ENCODE measurements around the gene CMIP.
"Not testable (repeated sequence)": the region's sequence is repeated elsewhere in the genome, so short reads cannot be mapped to it uniquely, and the experiment has no call there.

CMIP gene

DNA sequence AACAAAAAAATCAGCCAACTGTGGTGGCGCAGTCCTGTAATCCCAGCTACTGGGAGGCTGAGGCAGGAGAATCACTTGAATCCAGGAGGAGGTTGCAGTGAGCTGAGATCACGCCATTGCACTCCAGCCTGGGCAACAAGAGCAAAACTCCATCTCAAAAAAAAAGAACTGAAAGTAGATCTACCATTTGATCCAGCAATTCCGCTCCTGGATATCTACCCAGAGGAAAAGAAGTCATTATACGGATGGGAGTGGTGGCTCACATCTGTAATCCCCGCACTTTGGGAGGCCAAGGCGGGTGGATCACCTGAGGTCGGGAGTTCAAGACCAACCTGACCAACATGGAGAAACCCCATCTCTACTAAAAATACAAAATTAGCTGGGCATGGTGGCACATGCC lies 22.5 kb upstream of the CMIP start:
- DNase-seq = not testable (repeated sequence)

DNA sequence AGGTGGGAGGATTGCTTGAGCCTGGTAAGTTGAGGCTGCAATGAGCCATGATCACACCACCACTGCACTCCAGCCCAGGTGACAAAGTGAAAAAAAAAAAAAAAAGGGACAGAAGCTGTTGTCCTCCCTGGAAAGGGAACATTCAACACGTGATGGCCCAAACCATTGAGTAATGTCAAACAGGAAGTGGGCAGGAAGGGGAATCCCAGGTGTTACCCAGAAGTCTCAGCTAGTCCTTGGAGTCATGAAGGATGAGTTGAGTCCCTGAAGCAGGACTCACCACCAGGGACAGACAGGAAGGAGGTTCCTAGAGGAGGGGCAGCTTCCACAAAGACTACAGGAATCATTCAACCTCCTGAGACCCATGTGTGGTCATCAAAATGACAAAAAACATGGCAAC lies 19.8 kb upstream of the CMIP start:
- DNase-seq = peak; percentile 20

DNA sequence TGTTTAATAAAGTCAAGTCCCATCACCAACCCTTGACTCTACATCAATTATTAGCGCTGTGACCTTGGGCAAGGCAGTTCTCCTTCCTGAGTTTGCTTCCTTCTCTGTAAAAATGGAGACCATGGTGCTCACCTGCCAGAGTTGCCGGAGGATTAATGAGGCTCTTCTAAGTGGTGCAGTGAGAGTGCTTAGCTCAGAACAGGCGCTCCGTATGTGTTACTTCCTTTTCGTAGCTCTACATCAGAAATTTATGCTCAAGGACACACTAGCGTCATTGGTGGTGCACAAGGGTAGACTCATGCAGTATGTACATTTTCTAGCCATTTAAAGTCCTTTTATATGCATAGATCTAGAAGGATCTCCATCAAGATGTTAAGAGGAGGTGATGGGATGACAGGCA lies 17.4 kb upstream of the CMIP start:
- DNase-seq = no peak

DNA sequence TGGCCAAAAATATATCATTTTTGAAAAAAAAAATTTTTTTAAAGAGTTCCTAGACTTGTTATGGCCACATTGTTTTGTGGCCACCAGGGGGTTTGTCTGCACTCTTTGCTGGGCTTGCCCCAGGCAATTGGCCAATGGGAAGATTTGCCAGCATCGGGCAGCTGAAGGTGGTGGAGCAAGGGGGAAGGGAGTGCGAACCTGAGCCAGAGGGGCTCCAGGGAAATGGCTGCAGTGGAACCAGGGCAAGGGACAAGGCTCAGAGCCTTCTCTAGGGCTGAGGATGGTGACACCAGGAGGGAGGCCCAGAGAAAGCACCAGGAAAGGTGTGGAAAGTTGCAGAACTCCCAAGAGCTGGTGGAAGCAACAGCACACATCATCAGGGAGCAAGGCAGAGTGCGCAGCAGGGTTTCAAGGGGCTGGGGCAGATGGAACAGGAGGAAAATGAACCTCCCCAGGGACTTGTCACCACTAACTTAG lies 15.5 kb upstream of the CMIP start:
- DNase-seq = peak; percentile 49

DNA sequence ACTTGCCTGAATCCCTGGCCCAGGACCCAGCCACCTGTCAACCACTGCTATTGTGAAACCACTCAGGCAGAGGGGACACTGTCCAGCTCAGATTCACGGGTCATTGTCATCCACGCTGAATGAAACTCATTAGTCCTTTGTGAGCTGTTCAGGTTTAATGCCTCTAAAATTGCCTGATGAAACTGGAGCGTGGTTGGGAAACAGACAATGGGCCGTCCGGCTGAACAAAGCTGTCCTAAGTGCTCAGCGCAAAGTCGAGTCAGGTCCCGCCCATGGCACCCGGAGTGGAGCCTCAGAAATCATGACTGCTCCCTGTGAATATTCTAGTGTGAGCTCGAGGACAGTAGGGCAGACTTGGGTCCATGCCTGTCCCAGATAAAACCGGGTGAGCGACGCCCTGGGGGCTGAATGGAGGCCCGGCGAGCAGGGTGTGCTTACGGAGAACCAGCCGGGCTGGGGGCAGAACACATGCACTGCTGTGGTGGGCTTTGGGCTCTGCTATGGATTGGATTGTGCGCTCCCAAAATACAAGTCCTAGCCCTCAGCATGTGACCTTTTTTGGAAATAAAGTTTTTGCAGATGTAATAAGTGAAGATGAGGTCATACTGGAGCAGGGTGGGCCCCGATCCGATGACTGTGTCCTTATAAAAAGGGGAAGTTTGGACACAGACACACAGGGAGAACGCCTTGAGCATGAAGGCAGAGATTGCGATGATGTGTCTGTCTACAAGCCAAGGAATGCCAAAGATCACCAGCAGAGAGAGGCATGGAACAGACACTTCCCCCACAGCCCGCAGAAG lies 12.9 kb upstream of the CMIP start:
- peak; percentile 69 for DNase-seq

DNA sequence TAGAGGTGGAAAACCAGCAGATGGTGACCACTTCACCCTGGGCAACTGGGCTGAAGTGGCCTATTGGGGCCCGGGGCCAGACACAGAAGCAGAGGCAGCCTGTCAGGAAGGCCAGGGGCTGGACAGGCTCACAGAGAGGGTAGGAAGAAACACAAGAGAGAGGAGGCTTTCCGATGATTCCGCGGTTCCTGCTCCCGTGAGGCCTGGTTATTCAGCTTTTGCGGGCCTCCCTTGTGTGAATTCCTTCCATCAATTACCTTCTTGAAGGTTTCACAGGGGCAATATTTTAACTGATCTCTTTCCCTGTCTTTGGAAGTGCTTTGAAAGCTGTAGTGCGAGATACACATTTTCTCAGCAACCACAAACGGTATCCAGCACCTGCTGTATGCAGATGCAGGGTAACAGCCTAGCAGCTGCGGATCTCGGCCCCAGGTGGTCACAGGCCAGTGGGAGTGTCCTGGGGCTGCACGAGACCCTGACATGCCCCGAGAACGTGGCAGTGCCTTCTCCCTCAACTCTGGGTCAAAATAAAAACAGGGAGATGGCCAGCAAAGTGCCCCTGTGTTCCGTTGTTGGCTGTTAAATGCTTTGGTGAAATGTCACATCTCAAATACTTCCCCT lies 11.6 kb upstream of the CMIP start:
- no peak for DNase-seq

DNA sequence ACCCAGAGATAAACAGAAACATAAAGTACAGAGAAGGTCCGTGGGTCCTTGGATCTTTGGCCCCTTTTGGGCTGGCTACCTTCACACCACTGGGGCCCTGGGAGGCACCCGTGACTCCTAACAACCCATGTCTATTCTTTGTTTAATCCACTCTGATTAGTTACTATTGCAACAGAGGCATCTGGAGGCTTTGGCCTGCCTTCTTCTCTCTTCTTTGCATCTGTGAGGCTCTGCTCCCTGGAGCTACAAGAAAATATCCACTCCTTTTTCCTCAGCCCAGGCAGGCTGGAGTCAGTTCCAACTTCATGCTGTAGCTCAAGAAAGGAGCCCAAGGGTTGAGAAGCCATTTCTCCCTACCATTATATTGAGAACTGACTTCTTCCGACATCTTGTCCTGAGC lies 9.5 kb upstream of the CMIP start:
- DNase-seq = no peak

DNA sequence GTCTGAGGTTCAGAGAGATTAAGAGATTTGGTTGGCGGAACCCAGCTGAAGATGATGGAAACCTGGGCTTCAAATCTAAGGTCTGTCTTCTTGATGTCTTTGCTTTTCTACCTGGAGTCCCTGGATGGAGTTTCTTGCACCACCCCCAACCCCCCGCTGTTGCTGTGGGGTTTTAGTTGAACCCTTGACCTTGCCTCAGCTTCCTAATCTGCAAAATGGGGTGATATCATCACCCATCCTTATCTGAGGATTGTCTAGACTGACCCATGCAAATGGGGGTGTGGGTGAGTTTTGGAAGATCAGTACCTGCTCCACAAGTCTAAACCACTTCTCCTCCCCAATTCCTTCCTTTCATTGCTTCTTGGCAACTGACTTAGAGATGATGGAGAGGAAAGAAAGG lies 9.0 kb upstream of the CMIP start:
- no peak for DNase-seq

DNA sequence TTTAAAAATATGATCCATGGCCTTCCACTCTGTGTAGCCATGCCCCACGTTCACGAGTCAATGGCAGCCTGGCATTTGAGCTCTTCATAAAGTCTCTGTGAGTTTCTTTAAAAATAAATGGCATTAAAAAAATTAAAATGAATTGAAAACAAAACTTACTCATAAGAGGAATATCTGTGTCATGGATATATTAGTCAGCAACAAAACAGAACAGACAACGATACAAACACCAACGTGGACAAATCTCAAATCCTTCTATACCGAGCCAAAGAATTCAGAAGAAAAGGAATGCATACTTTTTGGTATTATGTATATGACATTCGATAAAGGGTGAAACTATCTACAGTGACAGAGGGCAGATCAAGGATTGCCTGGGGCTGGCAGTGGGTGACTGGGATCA lies 8.2 kb upstream of the CMIP start:
- DNase-seq = no peak

DNA sequence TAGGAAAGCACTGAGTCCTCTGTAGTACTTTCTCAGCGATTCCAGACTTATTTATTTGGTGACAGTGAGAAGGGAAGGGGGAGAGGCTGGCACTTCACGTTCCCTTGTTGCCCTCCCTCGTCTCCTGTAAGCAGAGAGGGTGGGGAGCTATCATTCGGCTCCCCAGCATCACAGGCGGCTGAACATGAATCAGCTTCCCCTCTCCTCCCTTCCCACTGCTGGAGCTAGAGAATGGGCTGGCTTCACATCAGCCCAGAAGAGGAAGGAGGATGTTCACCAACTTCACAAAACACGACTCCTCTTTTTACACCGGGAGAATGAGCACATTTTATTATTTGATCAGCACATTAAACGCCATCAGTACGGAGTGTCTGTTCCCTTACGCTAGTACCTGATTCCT lies 6.7 kb upstream of the CMIP start:
- DNase-seq = no peak

DNA sequence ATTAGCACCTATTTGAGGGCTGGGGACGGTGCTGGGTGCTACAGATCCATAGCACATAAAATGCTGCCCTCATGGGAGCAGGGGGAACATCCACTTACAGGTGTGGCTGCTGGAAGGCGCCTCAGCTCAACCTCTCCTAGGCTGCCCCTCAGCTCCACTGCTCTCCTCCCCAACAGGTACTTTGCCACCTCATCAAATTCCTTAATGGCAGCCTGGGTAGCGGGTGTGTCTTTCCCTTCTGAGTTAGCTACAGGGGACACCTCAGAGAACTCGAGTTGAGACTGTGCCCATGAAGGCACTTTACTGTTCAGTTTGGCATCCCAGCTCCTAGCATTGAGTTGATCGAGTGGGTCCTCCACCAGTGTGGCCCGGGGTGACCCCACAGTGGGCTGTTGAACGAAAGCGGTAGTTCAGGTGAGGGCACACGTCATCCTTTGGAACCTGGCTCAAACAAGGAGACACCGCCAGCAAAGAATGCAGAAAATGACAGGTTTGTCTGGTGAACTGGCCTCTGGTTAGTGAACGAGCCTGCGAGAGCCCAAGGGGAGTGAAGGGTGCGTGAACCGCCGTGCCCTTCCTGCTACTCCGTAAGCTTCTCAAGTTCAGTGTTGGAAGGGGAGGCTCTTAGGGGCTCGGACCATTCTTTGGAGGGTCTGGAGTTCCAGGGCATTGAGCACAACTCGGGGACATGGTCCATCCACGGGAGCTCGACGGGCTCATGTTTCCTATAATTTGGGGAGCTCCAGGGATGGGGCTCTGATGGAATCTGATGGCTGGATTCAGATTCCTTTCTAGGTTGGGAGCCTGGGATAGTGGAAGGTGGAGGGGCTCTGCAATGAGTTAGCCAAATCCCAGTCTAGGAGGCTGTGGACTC lies 3.5 kb upstream of the CMIP start:
- DNase-seq = no peak

DNA sequence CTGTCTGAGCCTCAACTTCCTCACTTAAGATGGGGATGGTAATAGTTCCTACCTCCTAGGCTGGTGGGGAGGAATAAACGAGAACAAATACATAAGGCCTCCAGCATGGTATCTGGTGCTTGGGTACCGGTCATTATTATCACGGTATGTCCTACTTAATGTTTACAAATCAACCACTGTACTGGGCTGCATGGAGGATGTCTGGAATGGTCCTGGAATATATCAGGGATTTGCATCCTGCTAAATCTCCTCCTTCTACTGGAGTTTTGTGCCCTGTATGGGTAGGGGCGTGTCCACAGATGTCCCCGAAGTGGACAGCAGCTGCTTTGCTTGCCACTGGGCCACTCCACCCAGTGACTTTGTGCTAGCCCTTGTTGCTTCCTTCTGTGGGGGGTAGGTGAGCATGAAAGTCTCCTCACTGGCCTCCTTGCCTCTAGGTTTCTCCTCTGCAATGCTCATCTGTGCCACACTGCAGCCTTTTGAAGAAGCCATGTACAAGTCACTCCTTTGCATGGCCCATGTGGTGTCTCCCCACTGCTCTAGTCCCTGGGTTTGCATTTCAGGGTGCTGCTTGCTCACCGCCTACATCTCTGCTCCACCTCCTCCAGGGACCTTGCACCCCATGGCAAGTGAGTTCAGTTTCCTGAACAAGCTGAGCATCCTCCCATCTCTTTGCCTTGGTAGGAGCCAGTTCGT lies 2.2 kb upstream of the CMIP start:
- no peak for DNase-seq

DNA sequence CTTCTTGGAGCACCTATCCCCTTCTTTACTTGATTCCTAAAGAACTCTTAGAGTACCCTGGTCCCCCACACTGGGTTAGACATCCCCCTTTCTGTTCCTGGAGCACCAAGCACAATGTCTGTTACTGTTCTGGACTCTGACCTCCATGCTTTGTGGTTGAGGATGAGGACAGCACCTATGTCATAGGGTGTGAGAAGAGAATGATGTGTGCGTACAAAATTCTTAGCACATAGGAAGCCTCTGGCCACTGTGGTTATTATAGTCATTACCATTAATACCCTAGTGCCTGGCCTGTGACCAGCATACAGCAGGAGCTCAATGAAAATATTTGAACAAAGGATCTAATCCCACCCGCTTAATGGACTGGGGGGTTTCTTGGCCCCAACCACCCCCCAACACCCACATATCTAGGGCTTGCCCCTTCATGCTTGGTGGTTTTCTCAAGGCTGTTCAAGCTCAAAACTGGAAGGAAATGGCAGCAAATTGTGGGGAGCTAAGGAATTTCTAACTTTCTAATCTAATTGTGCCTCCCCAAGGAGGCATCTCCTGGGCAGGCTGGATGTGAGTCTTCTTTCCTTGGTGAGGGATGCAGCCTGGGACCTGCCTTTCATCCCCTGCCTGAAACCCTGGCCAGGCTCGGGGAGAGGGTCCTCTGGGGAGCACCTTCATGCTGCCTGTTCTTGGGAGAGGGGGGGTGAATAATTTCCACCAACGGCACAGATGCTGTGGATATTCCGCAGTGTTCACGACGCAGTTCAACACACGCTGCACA lies 1.5 kb upstream of the CMIP start:
- DNase-seq = no peak

DNA sequence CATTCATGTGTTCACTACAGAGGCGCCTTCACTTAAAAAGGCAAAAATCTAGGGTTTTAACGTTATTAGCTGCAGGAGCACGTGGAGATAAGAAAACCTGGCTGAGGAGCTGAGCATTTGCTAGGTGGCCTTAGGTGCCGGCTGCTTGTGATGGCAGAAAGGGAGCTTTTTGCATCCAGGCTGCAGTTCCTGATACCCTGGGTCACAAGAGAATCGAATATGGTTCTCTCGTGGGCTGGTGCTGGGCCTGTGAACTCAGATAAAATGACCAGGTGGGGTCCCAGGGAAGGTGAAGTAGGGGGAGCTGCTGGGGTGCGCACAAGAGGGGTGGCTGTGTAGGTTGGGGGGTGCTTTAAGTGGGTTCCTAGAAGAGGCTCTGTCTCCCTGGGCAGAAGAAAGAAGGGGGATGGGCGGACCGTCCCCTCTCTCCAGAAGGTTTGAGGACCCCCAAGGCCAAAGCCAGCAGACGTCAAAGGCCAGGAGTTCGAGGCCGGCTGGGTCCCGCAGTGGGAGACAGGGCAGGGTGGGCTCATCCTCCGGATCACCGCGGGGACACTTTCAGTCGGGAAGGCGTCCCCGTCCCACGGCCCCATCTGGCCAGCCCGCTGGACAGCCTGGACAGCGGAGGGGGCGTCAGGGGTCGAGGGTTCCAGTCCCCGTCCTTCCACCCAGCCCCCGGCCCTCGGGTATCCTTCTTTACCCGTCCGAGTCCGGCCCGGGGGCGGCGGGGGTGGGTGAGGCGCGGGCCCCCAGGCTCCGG lies 740 bp upstream of the CMIP start:
- DNase-seq = no peak

DNA sequence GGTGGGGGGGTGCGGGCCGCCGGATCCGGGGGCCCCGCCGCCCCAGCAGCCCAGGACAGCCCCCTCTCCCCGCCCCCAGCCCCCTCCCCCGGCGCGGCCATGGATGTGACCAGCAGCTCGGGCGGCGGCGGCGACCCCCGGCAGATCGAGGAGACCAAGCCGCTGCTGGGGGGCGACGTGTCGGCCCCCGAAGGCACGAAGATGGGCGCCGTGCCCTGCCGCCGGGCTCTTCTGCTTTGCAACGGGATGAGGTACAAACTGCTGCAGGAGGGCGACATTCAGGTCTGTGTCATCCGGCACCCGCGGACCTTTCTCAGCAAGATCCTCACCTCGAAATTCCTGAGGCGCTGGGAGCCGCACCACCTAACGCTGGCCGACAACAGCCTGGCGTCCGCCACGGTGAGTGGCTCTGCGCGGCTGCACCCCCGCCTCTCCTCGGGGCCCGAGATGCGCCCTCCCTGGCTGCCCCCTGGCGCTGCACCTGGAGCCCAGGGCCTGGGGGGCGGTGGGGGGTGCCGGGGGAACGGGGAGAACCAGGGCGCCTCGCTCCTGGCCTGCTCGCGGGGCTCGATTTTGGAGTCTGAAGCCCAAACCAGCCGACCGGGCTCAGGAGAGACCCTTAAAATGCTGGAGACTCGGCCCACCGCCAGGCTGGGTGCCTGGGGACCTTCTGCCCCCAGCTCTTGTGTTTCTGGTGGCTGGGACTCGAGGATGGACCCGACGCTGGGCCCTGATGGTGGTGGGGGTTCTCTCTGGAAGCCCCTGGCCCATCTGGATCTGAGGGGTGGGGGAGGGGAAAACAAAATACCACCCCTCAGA lies 744 bp downstream of the CMIP start:
- DNase-seq = no peak

DNA sequence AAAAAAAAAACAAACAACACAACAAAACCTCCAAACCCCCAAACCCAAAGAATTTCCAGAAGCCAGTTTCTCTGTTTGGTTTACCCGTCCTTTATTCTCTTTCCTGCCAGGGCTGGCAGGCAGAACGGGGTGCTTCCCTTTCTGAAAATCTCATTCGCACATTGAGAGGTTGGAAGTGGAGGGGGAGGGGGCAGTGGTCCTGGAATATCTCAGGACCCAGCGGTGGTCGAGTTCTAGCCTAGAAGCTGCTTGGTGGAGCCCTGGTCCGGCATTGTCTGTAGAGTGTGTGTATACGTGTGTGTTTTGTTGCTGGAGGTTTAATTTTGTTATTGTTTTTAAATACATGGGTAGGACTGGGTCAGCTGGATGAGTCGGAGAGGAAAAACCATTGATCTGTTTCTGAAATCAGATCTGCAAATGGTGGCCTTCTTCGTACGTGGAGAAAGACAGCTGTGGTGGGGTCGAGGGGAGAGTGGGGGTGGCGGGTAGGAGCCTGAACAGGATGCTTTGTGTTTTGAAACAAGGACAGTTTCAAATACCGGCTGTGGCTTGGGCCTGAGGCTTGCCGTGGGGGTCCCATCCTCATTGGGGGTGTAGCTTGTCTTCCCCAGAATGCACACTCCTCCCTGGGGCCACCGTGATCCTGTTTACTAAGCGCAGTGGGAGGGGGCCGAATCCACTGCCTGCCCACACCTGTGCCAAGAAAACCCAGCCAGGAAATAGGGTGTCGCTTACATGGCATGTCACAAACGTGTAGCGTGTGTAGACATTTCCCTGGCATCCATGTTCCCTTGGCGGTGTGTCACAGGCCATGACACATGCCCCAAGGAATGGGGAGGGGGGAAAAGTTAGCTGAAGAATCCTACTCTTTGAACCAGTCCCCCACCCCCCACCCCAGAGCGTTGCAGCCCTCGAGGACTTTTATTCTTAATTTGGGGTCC lies 1.6 kb downstream of the CMIP start:
- no peak for DNase-seq

DNA sequence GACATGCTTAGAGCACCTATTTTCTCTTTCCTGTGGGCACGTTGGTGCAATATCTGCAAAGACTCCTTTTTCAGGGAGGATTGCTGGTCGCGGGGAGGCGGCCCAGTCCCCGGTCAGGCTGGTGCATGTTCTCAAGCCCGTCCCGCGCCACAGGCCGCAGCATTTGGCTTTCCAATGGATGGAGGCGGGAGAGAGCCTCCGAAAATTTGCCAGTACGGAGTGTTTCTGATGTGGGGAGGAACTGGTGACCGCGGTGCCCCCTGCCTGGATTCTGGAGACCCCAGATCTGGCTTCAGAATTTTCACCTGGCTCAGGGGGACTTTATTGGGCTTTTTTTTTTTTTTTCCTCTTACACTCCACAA lies 2.3 kb downstream of the CMIP start:
- no peak for DNase-seq

DNA sequence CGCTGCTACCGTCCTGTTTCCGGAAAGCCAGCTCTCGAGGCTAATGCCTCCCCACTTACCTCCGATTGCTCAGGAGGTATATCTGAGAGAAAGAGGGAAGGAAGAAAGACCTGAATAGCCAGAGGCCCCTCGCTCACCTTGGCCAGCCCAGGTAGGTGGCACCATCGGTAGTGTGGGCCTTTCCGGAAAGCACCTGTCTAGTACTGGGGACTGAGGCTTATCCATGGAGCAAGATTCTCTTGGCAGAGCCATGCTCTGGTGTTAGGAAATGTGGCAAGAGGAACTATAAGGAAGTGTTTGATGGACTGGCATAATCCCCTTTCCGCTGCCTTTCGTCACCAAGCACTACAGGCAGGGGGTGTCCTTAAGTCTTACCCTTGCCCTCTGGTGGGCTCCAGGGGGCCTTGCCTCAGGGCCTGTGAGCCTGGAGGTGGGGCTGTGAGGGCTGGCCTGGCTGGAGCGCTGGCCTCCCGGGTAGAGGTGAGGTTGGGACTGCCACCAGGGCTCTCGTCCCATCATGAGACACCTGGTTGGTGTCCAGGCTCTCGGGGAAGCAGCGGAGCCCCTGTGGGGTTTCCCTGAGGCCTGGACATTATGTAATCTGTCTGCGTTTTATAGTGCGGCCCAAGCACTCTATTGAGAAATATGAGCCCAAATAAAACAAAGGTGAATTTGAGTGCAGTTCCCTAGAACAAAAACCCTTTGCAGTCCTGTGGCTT lies 2.9 kb downstream of the CMIP start:
- no peak for DNase-seq
